HG03039 (cell line): ENCODE data around the gene BMP5.
A peak's percentile ranks its signal among the peaks of the same experiment; 100 is the strongest.

Experiments used
- ATAC-seq: cut with Tn5 transposase; IDR thresholded peaks from one replicate; pipeline ENCODE4 v1.9.1; 2021; ENCODE audit warnings: mild to moderate bottlenecking, moderate library complexity; ENCODE audit not compliant: unreplicated experiment

BMP5 gene

DNA sequence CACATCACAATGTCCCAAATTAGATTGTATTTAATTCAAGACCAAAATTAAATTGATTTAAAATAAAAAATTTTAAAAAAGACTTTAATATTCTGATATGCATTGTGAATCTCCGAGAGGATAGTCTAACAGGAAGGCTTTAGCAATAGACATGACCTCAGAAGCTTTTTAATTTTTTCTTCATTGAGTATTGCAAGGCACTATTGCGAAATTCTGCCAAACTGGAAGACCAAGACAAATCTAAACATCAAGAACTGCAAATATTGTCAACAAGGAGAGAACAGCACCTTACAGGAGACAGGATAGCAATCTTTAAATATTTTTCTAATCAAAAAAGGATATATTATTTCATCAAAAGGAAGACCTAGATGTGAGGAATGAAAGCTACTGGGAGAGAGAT is 56.9 kb downstream of the BMP5 start:
- ATAC-seq = no peak

DNA sequence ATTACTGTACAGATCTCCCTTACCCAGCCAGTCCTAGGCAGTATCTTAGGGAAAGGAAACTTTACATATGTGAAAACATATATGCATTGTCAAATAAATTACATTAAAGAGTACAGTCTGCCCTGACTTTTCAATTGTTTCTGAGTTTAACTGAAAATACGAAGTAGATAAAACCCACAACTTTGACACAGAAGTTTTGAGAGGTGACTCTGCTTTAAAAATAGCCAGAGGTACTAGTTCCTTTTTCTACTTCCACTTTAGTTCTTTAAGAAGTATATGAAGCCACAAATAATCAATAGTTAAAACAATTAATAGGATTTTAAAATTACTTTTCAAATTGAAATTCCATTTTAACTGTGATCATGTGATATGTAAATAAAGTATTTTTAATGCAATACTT is 62.9 kb downstream of the BMP5 start:
- ATAC-seq = no peak

DNA sequence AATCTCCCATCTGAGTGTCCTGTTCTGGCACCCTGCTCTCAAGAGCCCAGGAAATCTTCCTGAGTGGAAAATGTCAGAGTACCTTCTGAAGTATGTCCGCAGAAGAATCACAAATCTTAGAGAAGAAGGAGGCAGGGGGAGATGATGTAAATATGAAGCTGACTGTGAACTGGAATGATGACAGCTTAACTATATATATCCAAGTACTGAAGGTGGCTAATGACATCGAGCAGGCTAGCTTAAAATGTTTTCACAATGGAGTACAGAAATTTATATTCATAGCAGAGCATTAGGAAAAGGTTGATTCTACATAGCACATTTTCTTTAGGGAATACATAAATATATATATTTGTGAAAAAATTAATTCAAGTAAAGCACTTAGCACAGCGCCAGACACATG is 64.3 kb downstream of the BMP5 start:
- ATAC-seq = no peak

DNA sequence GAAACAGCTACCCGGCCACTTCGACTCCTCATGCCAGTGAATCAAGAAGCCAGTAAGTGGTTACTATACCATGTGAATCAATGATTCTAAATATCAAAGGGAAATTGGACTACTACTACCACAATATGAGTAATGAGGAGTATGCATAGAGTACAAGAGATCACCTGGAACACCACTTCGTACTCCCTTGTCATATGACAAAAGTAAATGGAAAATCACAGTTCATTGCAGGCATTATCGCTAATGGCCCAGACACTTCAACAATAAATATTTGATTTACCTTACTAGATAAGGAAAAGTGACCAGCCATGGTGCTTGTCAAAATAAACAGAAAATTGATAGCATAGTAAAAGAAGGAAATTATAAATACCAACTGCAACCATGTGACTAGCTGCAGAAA is 73.1 kb downstream of the BMP5 start:
- ATAC-seq = no peak

DNA sequence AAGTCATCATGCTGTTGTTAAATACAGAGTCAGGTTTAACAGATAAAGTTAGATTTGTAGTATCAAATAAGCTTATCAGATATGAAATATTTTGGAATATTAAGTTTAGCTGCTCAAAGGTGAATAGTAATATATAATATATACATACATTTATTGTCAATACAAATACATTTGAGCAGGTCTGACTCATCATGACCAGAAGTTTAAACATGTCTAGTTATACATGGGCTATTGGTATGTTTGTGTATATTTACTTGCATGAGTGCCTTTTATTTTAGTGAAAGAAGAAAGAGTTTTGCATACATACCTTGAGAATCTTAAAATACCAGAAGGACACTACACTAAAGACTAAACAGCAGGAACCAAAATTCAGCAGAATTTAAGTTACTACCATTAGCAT is 76.8 kb downstream of the BMP5 start:
- ATAC-seq = no peak

DNA sequence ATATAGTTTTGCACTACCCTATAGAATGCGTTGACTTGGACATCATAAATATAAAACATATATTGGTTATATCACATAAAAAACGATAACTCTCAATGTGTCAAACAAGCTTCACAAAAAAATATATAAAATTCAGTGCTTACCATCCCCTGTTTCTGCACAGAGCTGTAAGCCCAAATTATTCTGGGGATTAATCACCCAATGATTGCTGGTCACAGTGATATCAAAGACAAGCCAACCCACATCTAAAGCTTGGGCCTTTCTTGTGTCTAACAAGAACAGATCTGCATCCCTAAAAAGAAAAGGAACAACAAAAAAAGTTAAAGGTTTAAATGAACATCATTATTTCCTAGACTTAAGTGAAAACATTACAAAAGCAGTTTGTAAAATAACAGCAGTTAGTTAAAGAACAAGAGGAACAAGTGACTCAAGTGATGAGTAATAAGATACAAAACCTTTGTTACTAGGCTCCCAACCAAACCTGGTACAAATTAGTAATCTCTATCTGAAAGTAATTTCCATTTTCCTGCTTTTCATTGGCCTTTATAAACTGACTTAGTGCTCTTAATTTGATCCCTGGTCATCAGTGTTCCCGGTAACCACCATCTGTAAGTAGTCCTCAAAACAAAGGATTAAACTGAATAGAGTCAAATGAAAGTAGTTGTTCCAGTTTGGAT is 81.1 kb downstream of the BMP5 start:
- ATAC-seq = no peak

DNA sequence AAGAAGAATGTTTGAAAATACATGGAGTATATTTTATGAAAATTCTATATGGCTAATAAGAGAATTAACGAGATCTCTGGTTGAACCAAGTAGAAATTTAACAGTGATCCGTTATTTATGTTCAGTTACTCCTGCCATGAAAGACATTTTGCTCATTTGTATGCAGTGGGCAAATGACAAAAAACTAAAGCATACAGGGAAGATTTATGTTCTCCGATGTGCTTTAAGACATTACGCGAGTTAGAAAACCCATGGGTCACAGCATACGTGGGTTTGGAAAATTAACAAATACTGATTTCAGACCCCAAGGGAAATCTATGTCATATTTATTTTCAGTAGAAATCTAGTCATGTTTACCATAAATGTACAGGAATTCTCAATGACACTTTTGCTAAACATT is 90.1 kb downstream of the BMP5 start:
- no peak for ATAC-seq

DNA sequence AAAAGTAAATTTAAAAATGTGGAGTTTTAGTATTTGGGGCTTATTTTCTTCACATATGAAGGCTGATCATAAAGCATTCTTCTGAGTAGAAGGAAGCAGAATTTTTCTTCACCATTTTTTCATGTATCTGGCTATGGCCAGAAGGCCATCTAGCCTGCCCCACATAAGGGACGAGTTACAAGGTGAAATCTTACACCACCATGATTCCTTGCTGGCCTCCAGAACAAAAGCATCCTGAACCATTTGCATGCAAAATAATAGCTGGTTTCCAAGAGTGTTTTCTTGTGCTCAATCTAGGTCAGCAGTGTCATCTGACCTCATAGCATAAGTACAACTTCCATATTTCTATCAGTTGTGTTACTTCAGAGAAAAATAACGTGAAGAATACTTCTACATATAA is 93.1 kb downstream of the BMP5 start:
- no peak for ATAC-seq

DNA sequence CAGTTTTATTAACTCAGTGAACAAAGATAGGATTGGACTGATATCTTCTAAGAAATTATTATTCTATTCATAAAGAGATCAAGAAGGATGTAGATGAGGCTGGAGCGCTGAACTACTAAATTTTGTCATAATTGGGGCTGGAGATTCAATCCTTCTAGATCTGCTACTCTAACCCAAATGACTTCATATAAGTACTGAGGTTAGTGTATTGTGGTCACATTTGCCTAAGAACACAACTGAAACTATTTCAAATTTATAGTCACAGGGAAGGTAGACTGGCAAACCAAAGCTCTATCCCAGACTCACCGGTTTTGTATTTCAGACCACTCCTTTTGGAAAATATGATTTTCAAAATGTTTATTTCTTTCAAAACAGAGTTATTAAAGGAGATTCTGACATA is 96.7 kb downstream of the BMP5 start:
- peak; percentile 80 for ATAC-seq

DNA sequence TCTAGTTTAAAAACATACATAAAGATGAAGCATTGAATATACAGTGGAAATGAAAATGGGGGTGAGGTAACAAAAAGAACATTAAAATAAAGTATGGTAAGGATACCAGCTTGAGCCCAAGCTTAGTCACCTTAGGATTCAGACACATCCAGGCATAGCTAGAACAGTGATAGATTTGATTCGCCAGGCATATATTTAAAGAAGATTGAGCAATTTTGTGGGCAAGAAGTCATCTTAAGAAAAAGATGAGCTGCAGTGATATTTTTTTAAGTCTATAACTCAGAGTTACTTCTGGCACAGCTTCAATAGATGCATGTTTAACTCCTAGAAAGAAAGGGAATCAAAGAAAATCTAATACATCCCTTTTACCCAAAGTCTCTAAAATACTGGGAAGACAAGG is 97.9 kb downstream of the BMP5 start:
- no peak for ATAC-seq

DNA sequence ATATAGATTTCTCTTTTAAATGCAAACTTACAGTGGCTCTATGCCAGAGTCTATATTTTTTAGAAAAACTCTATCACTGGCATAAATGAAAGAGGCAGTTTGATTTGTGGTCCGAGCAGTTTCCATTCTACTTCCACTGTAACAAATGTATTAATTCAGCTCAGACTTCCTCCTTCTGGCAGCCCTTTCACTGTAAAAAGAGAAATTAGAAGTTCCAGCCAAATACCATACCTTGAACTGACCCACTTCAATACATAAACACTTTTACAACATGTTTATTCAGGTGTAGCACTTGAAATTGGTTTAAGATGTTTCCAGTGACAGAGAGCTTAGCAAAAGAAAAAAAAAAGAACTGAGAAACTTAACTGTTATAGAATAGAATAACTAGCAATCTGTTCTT is 99.3 kb downstream of the BMP5 start:
- no peak for ATAC-seq

DNA sequence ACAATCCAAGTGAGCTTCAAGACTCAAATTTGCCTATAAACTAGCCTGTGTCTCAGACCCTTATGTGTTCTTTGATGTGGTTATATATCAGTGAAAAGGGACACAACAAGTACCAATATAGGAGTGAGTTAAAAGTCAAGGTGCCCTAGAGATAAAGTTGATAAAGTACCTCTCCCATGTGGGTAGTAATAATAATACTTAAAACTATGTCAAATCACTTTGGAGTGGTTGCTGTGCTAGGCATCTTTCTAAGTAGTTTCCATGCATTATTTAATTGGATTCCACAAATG is 100.4 kb downstream of the BMP5 start:
- no peak for ATAC-seq

DNA sequence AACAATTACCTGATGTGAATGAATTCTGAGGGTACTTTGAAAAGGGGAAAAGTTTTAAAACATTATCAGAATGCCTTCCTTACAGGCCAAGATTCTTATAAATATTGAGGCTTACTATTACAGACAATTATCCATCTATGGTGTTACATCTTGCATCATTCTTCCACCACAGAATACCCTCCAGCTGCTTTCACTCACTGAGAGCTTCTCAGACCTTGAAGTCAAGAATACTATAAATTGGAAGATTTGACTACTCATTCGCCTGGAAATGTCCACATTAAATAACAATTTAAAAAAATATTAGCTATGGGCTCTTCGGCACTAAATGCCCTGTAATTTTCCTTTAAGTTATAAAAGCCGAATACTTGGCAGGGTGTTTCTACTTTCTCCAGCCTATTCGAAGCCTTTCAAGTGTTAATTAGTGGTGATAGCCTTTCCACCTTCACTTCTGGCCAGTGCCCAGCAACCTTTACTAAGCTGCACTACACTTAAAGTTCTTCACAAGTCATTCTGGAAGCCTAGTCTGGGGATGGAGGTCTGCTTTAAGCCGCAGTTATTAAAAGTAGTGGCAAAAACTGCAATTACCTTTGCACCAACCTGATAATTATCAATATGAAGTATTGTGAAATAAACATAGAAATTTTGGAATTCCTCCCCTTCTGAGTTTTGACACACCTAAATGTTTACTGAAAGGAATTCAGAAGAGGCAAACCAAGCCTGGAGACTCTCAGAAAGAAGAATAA is 100.9 kb downstream of the BMP5 start:
- ATAC-seq = no peak

DNA sequence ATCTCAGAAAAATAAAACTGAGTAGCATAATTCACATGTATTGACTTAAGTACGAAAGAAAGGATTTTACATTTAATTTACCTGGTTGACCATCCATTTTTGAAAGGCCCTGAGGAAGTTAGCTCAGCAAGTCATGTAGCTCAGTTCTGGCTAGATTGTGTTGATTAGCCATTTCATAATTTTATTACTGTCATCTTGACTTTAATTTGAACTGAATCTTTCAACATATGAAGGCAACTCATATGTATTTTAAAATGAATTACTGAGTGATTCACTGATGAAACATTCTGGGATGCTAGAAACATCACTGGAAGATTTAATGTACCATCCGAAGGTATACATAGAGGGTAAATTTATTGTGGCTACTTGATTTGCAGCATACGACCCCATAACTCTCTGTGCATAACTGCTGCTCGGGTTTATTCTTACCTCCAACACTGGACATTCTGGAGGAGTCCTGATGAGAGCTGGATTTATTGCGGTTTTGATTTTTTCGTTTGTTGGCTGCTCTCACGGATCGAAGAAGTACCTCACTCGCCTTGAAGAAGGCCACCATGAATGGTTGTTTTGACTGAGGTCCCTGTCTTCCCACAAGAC is 101.7 kb downstream of the BMP5 start:
- no peak for ATAC-seq

DNA sequence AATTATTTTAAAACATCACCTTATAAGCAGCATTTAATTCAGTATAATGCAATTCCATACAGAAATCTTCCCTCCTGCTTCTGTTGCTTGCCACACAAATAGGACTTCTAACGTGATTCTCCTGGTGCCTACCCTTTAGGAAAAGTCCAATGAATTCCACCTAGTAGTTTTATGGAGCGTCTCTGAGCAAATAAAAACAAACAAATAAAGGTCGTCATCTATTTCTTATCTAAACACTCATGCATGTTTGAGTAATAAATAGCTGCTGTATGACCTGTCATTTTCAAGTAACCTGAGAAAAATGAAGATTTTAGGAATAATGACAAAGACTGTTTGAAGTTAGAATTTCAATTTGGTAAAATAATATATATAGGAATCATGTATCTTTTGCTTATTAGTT is 102.7 kb downstream of the BMP5 start:
- no peak for ATAC-seq

DNA sequence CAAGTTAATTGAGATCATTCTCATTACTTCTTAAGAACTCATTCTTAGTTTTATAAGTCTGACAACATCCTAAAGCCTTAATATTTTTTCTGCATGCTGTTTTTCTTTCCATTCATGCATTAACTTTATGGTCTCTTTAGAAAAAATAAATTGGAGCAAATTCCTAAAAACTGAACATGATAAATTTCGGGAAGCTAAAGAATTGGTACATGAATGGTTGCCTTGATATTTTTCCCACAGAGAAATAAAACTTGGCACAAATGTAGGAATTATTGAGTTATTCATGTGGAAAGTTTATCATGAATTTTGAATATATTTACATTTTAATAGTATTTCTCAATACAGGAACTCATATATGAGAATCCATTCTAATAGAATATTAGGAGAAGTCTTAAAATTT is 115.9 kb downstream of the BMP5 start:
- no peak for ATAC-seq

DNA sequence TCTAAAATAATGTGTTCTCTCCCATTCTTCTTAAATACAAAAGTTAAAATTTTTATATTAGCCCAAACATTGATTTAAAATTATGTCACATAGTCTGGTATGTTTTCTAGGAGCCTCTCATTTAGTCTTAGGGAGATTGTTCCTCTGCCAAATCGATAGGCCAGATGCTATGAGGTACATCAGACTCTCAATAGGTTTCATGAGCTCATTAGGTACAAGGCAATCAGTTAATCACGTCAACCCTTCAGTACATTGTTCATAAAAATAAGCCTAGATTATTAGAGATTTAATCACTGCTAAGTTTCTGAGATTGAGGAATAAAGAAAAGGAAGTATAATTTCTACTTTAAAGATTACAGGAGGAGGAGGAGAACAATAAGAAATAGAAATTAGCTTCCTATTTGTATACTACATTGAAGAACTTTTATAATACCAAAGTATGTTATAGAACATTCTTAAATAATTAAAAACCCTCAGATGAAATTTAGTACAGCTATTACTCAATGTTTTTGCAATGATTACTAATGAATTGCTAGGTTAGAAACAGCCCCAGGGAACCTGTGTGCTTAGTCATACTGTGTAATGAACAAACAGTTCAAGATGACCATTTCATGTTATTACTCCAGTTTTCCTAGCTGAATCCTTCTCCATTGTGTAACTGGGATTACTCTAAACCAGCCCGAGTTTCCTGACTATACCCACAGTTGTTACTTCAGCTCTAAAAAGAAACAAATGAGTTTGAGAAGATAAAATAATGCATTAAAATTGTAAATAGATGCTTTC is 117.0 kb downstream of the BMP5 start:
- no peak for ATAC-seq

DNA sequence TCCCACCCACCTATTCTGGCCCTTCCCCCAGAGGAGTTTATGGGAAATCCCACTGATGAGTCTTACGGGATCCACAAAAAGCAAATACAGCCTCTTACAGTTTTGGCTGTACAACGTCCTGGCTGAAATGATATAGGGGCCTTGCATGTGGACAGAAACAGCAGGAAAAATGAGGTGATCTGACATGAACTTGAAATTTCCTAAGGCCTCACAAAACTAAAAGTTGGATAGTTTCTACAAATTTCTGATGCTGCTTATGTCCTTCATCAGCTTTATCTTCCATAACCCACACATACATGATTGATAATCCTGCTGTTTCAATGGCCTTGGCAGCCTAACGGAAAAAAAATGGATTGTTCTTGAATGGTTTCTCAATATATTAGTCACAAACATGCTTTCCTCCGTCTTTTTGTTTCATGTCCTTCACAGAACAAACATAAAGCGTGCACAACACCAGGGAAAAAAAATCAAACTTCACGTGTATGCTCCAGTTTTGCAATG is 118.8 kb downstream of the BMP5 start:
- ATAC-seq = no peak

DNA sequence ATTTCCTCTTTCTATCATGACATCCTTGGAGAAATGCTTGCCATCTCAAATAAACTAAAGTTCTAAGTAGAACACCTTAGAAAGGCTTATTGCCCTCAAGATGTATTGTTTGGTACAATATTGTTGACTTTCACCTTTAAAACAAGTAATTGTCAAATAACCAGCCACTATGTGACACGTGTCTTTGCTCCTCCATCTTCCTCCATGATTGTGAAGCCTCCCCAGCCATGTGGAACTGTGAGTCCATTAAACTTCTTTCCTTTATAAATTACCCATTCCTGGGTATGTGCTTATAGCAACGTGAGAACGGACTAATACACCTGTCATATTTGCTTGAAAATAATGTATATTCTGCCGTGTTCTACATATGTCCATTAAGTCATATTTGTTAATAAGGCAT is 126.5 kb downstream of the BMP5 start:
- ATAC-seq = no peak

DNA sequence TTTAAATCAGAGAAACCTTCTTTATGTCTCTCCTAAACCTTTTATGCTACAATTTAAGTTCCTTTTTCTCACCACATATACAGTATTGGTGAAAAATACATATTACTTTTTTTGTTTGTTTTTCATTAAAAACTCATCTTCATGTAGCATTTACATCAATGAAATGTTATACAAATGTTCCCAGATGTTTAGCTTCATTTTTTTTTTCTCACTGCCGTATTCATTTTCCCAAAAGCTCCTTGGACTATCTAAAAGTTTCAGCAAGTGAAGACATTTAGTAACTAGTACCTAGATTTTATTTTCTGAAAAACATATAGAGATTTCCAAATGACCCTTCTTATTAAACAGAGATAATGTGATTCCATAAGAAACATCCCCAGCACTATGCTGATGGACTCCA is 128.9 kb downstream of the BMP5 start:
- no peak for ATAC-seq

DNA sequence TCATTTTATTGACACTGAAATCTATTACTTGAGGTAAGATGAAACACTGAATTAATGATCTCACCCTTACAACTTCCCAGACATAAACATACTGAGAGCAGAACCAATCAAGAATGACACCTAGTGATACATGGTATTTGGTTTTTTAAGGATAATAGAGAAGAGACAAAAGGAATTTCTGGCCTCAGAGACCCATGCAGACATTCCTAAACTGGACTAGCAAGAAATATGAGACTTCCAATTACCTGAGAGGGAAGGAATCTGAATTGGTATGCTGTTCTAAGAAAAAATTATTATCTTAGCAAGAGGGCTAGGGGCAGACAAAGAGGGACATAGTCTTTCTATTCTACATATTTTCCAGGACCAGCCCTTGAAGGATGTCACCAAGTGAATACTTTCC is 141.1 kb downstream of the BMP5 start:
- ATAC-seq = no peak

DNA sequence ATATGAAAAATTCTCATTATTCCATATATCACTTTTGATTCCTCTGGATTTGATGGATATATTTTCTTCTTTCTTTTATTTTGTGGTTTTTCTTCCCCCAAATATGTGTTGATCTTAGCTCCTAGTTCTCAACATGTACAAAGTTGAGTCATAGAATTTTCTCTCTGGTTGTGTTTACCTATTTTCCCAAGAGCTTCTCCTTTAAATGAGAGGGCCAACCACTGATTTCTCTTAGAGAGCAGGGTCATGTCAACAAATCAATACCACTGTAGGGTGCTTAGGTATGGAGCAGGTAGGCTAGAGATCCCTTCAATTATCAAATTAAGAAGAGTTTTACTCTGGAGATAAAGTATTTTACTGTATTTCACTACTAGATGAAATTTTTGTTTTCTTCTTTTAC is 145.7 kb downstream of the BMP5 start:
- ATAC-seq = no peak
